Cardiac fibroblast (primary cell): Measurements from ENCODE around the gene GNLY.

Experiments
- DNase-seq, 2 donors: peaks; one replicate each; pipeline versions ENCODE4 v3.0.0 to v3.0.0-alpha.2; 2010; ENCODE audit warnings: low read depth in 2 of 2
- H3K4me3 ChIP-seq, 2 donors: replicated peaks in 1 of 2; 1 replicate in 1 of 2; 2 replicates in 1 of 2; pipeline ENCODE4 v1.5.1; 2011; ENCODE audit warnings: low read depth in 2 of 2, low read length in 2 of 2, mild to moderate bottlenecking in 2 of 2, moderate library complexity in 1 of 2
- TF ChIP-seq, protein P1 (sequence below): IDR thresholded peaks from one replicate; pipeline ENCODE4 v1.5.1; 2011; ENCODE audit warnings: low read depth, mild to moderate bottlenecking, low read length, inconsistent platforms

The GNLY gene

DNA sequence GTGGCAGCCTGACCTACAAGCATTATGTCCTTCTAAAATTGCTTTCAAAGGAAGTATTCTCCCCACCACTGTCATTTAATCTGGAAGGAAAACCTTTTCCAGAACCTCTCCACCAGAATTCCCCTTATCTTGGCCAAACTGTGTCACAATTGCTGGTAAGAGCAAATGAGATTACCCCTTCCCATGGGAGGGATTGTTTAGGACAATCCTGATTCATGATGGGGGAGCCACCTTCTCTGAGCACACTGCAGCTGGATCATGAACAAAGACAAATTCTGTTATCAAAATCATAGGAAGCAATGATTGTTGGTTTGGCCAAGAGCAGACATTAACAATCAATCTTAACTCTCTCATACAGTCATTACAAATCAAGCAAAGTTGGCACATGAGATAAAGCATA lies 41.5 kb downstream of the GNLY start:
- TF ChIP-seq, protein P1, sequence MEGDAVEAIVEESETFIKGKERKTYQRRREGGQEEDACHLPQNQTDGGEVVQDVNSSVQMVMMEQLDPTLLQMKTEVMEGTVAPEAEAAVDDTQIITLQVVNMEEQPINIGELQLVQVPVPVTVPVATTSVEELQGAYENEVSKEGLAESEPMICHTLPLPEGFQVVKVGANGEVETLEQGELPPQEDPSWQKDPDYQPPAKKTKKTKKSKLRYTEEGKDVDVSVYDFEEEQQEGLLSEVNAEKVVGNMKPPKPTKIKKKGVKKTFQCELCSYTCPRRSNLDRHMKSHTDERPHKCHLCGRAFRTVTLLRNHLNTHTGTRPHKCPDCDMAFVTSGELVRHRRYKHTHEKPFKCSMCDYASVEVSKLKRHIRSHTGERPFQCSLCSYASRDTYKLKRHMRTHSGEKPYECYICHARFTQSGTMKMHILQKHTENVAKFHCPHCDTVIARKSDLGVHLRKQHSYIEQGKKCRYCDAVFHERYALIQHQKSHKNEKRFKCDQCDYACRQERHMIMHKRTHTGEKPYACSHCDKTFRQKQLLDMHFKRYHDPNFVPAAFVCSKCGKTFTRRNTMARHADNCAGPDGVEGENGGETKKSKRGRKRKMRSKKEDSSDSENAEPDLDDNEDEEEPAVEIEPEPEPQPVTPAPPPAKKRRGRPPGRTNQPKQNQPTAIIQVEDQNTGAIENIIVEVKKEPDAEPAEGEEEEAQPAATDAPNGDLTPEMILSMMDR = no peak
- no peak overlapping the region for H3K4me3 ChIP-seq
- DNase-seq = peak in 1 of 2 donors; percentile 18

- H3K4me3 ChIP-seq = no peak overlapping the region
- DNase-seq = no peak
- TF ChIP-seq, protein P1 = no peak
These were observed 42.5 kb downstream of the GNLY start for GRCh38 chr2:85736456-85737355.

DNA sequence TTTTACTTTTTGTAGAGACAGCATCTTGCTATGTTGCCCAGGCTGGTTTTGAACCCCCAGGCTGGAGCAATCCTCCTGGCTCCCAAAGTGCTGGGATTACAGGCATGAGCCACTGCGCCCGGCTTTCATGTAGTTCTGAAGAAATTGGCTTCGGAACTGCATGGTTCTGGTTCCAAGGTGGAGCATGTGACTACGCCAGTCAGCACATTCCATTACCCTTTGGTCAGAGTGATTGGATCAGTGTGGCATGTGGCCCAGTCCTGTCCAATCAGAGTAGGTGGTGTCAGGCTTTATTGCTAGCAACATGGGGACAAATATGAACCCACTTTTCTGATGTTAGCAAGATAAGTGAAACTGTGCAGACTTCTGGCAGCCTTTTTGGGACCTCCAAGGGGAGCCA lies 43.3 kb downstream of the GNLY start:
- H3K4me3 ChIP-seq = no peak overlapping the region
- TF ChIP-seq, protein P1 = no peak
- peak; percentile 93 to 94 for DNase-seq

DNA sequence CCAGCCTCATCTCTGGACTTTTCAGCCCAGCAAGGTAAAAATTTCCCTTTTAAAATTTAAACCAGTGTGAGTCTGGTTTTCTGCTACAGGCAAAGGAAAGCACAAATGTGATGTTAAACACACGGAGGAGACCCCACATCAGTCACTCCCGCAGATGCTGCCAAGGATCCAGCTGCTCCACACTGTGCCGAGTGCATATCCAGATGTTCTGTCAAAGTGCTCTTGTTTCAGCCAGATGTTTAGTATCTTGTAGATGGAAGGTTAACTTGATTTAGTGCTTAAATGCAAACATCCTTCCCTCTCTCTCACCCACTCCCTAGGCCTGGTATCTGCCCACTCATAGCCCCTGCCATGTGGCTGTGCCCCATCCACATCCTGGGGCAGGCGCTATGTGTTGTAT lies 43.8 kb downstream of the GNLY start:
- TF ChIP-seq, protein P1 = no peak
- no peak overlapping the region for H3K4me3 ChIP-seq

GRCh38 chr2:85740193-85740592 lies 46.0 kb downstream of the GNLY start:
- TF ChIP-seq, protein P1 = no peak
- DNase-seq = no peak
- no peak overlapping the region for H3K4me3 ChIP-seq

More for the DNA sequence above, 43.8 kb downstream of the GNLY start:
- DNase-seq = no peak

DNA sequence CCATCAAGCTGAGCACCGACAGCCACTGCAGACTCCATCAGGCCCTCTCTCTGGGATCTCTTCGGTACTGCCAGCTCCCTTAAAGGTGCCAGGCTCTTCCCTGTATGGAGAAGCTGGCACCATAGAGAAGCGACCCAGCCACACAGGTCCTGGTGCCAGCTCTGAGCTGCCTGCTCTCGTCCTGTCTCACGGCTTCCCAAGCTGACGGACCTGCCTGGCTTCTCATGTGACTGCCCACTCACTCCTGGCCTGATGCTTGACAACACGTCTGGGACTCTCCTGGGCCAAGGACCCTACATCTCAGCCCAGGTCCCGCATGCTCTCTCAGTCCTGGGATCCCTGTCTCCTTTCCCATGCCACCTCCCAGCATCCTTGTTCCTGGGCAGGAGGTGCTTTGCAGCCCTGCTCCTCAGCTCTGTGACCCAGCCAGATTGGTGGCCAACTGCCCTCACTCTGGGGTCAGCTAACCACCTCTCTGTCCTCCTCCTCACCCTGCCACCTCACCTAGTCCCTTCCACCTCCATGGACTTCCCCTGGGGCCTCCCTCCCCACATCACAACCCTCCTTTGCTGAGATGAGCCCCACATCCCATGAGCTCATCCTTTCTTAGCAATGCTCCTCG lies 47.2 kb downstream of the GNLY start:
- DNase-seq = no peak
- H3K4me3 ChIP-seq = no peak overlapping the region
- TF ChIP-seq, protein P1 = no peak
